ENCODE measurements around the gene MAP4K4. TPM values are rescaled to one million over a fixed set of nuclear protein-coding genes. Genes with fewer than 3 reads are reported as not detected.
"Not testable (repeated sequence)": the region's sequence is repeated elsewhere in the genome, so short reads cannot be mapped to it uniquely, and the experiment has no call there.

Gene MAP4K4
- total and polyA plus RNA-seq, 4 donors, result 19.7 to 91.7 (median 54.0) TPM

DNA sequence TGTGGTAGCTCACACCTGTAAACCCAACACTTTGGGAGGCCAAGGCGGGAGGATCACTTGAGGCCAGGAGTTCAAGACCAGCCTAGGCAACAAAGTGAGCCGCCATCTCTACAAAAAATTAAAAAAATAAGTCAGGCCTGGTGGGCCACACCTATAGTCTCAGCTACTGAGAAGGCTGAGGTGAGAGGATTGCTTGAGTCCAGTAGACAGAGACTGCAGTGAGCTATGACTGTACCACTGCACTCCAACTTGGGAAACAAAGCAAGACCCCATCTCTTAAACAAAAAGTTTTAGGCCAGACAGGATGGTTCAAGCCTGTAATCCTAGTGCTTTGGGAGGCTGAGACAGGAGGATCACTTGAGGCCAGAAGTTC lies 224.4 kb downstream of the MAP4K4 start:
- TF ChIP-seq, protein P1, sequence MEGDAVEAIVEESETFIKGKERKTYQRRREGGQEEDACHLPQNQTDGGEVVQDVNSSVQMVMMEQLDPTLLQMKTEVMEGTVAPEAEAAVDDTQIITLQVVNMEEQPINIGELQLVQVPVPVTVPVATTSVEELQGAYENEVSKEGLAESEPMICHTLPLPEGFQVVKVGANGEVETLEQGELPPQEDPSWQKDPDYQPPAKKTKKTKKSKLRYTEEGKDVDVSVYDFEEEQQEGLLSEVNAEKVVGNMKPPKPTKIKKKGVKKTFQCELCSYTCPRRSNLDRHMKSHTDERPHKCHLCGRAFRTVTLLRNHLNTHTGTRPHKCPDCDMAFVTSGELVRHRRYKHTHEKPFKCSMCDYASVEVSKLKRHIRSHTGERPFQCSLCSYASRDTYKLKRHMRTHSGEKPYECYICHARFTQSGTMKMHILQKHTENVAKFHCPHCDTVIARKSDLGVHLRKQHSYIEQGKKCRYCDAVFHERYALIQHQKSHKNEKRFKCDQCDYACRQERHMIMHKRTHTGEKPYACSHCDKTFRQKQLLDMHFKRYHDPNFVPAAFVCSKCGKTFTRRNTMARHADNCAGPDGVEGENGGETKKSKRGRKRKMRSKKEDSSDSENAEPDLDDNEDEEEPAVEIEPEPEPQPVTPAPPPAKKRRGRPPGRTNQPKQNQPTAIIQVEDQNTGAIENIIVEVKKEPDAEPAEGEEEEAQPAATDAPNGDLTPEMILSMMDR (IDR thresholded peaks at IDR 0.05; ENCODE audit: control extremely low read depth, extremely low read depth), result no peak
- Histone ChIP-seq H3K36me3 (ENCODE audit: control insufficient read depth in 4 of 4, insufficient read depth in 4 of 4, low read length in 4 of 4) (no peaks in the 10 kb centered on the region), H3K4me3 (no peak overlapping the region), H3K27me3 (ENCODE audit: control insufficient read depth in 3 of 3, insufficient read depth in 3 of 3, low read length in 2 of 3) (no peaks in the 10 kb centered on the region), H3K9ac (ENCODE audit: insufficient read depth in 1 of 2, low read length in 2 of 2) (no peak overlapping the region), H3K4me1 (ENCODE audit: control insufficient read depth in 5 of 5, insufficient read depth in 5 of 5, low read length in 5 of 5) (no peaks in the 10 kb centered on the region), H3K27ac (ENCODE audit: low read depth in 1 of 2, low read length in 1 of 2) (peak overlapping the region in 1 of 2 donors; percentile 33), H3K9me3 (ENCODE audit: control insufficient read depth in 4 of 4, insufficient read depth in 3 of 4, low read length in 3 of 4) (peaks cover 0 to 9% (median 5%) of the 10 kb centered on the region in 4 donors)
- ATAC-seq (ENCODE audit: insufficient read depth, low FRiP score) (no peak), DNase-seq (no peak)
- WGBS, 2 donors, result 86 to 91% methylated on average over 2 of the region's 2 CpGs

DNA sequence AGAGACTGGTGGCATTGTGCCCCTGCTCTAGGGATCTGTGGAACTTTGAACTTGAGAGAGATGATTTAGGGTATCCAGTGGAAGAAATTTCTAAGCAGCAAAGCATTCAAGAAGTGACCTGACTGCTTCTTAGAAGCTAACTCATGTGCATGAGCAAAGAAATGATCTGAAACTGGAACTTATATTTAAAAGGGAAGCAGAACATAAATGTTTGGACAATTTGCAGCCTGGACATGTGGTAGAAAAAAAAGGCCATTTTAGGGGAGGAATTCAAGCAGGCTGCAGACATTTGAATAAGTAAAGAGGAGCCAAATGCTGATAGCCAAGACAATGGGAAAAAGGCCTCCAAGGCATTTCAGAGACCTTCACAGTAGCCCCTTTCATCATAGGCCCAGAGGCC lies 226.8 kb downstream of the MAP4K4 start:
- not testable (repeated sequence) for ATAC-seq (ENCODE audit: insufficient read depth, low FRiP score); DNase-seq; H3K4me3 ChIP-seq; H3K9ac ChIP-seq (ENCODE audit: insufficient read depth in 1 of 2, low read length in 2 of 2); H3K36me3 ChIP-seq (ENCODE audit: control insufficient read depth in 4 of 4, insufficient read depth in 4 of 4, low read length in 4 of 4); H3K27me3 ChIP-seq (ENCODE audit: control insufficient read depth in 3 of 3, insufficient read depth in 3 of 3, low read length in 2 of 3); H3K4me1 ChIP-seq (ENCODE audit: control insufficient read depth in 5 of 5, insufficient read depth in 5 of 5, low read length in 5 of 5); H3K27ac ChIP-seq (ENCODE audit: low read depth in 1 of 2, low read length in 1 of 2)
- peaks cover 0 to 13% (median 9%) of the 10 kb centered on the region in 4 donors for H3K9me3 ChIP-seq (ENCODE audit: control insufficient read depth in 4 of 4, insufficient read depth in 3 of 4, low read length in 3 of 4)

DNA sequence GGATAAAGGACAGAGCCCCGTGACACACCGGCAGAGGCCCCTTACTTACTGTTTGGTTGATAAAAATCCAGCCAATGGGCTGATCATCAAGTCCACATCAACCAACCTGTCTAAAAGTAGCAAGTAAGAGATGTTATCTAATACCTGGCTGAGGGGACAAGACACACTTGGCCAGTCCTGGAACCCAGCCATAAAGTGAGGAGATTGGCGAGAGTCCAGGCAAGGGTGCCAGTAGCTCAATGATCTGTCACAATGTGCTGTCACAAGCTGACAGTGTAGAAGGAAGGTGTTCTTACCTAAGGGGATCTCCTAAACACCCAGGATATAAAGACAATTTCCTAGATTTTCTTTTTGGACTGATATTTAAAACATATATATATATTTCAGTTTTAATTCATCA lies 232.5 kb downstream of the MAP4K4 start:
- H3K9me3 ChIP-seq (ENCODE audit: control insufficient read depth in 4 of 4, insufficient read depth in 3 of 4, low read length in 3 of 4), result peaks cover 0 to 11% (median 2%) of the 10 kb centered on the region in 4 donors
- TF ChIP-seq, protein P1 (IDR thresholded peaks at IDR 0.05; ENCODE audit: control extremely low read depth, extremely low read depth), result no peak
- DNase-seq (no peak), ATAC-seq (ENCODE audit: insufficient read depth, low FRiP score) (no peak)
- no peak overlapping the region for H3K9ac ChIP-seq (ENCODE audit: insufficient read depth in 1 of 2, low read length in 2 of 2)
- 87 to 95% methylated on average over 3 of the region's 3 CpGs for WGBS, 2 donors
- no peaks in the 10 kb centered on the region for H3K4me1 ChIP-seq (ENCODE audit: control insufficient read depth in 5 of 5, insufficient read depth in 5 of 5, low read length in 5 of 5)
- H3K4me3 ChIP-seq, result no peak overlapping the region
- no peaks in the 10 kb centered on the region for H3K27me3 ChIP-seq (ENCODE audit: control insufficient read depth in 3 of 3, insufficient read depth in 3 of 3, low read length in 2 of 3)
- no peaks in the 10 kb centered on the region for H3K36me3 ChIP-seq (ENCODE audit: control insufficient read depth in 4 of 4, insufficient read depth in 4 of 4, low read length in 4 of 4)
- H3K27ac ChIP-seq (ENCODE audit: low read depth in 1 of 2, low read length in 1 of 2), result no peak overlapping the region

DNA sequence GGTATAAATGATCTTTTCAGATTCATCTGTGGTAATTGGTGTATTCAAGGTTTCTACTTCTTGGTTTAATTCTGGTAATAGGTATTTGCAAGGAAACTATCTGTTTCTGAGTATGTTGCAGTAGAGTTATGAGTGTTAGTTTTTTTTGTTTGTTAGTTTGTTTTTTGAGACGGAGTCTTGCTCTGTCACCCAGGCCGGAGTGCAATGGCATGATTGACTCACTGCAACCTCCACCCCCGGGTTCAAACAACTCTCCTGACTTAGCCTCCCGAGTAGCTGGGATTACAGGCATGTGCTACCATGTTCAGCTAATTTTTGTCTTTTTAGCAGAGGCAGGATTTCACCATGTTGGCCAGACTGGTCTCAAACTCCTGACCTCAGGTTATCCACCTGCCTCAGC lies 233.3 kb downstream of the MAP4K4 start:
- Histone ChIP-seq H3K27ac (ENCODE audit: low read depth in 1 of 2, low read length in 1 of 2) (no peak overlapping the region), H3K9ac (ENCODE audit: insufficient read depth in 1 of 2, low read length in 2 of 2) (no peak overlapping the region), H3K36me3 (ENCODE audit: control insufficient read depth in 4 of 4, insufficient read depth in 4 of 4, low read length in 4 of 4) (no peaks in the 10 kb centered on the region), H3K27me3 (ENCODE audit: control insufficient read depth in 3 of 3, insufficient read depth in 3 of 3, low read length in 2 of 3) (no peaks in the 10 kb centered on the region), H3K9me3 (ENCODE audit: control insufficient read depth in 4 of 4, insufficient read depth in 3 of 4, low read length in 3 of 4) (peaks cover 0 to 10% (median 2%) of the 10 kb centered on the region in 4 donors), H3K4me1 (ENCODE audit: control insufficient read depth in 5 of 5, insufficient read depth in 5 of 5, low read length in 5 of 5) (no peaks in the 10 kb centered on the region), H3K4me3 (no peak overlapping the region)
- TF ChIP-seq, protein P1 (IDR thresholded peaks at IDR 0.05; ENCODE audit: control extremely low read depth, extremely low read depth), result no peak
- 82 to 85% methylated on average over 4 of the region's 4 CpGs for WGBS, 2 donors
- ATAC-seq (ENCODE audit: insufficient read depth, low FRiP score) (no peak), DNase-seq (no peak)

Measured in lung (tissue), 12 donors.